Osteoblast (primary cell): Measurements from ENCODE around the gene ATP9A. TPM values are rescaled to one million over a fixed set of nuclear protein-coding genes. Genes with fewer than 3 reads are reported as not detected.

Experiments
- DNase-seq: peaks from one replicate; pipeline ENCODE4 v3.0.0; 2011; ENCODE audit warnings: low spot score, mixed read lengths; ENCODE audit not compliant: insufficient read length; ENCODE audit errors: missing footprints
- H2AFZ ChIP-seq: 2 replicates; pipeline ENCODE4 v1.6.0; 2011; ENCODE audit warnings: mild to moderate bottlenecking, low read length
- H3K27ac ChIP-seq: 2 replicates; pipeline ENCODE4 v1.5.1; 2011; ENCODE audit warnings: mild to moderate bottlenecking, low read depth, low read length, moderate library complexity
- H3K27me3 ChIP-seq: 2 replicates; pipeline ENCODE4 v1.6.0; 2012; ENCODE audit warnings: mild to moderate bottlenecking, control low read depth, inconsistent platforms, low read length, moderate library complexity; ENCODE audit not compliant: insufficient read depth
- H3K36me3 ChIP-seq: 2 replicates; pipeline ENCODE4 v1.5.1; 2011; ENCODE audit warnings: mild to moderate bottlenecking, low read length, control low read depth, moderate library complexity; ENCODE audit not compliant: insufficient read depth
- H3K4me1 ChIP-seq: 2 replicates; pipeline ENCODE4 v1.5.1; 2011; ENCODE audit warnings: mild to moderate bottlenecking, low read length, control low read depth, moderate library complexity; ENCODE audit not compliant: insufficient read depth
- H3K4me2 ChIP-seq: 2 replicates; pipeline ENCODE4 v1.6.0; 2011; ENCODE audit warnings: mild to moderate bottlenecking, low read length; ENCODE audit not compliant: insufficient read depth
- H3K4me3 ChIP-seq: fragments of 200-600 bp; sonication (generic); 3 replicates; pipeline ENCODE4 v1.5.1; 2012; ENCODE audit warnings: mild to moderate bottlenecking, low read length, inconsistent platforms; ENCODE audit not compliant: insufficient read depth
- H3K79me2 ChIP-seq: 2 replicates; pipeline ENCODE4 v1.6.0; 2012; ENCODE audit warnings: mild to moderate bottlenecking, low read length, control low read depth, inconsistent platforms; ENCODE audit not compliant: insufficient read depth
- H3K9me3 ChIP-seq: 2 replicates; pipeline ENCODE4 v1.5.1; 2011; ENCODE audit warnings: low read depth, low read length, control low read depth
- H4K20me1 ChIP-seq: 2 replicates; pipeline ENCODE4 v1.6.0; 2012; ENCODE audit warnings: mild to moderate bottlenecking, low read length, control low read depth; ENCODE audit not compliant: insufficient read depth
- total RNA-seq: library from RNA; depleted of rRNA; stranded (reverse); fragments of >200 nt; gene quantifications from 2 replicates; pipeline ENCODE4 v1.2.3, GENCODE V29; 2012
- TF ChIP-seq, protein P1 (sequence below): IDR thresholded peaks from 2 replicates; pipeline ENCODE4 v1.5.1; 2011; ENCODE audit warnings: mild to moderate bottlenecking, low read depth, low read length, moderate library complexity; ENCODE audit errors: extremely low read depth

ATP9A gene
- total RNA-seq, 1 donor: 48.9 TPM

GRCh38 chr20:51616060-51616459 lies 152.1 kb downstream of the ATP9A start:
- H3K36me3 ChIP-seq: peaks cover 5% of the 10 kb centered on the region
- H3K4me2 ChIP-seq: no peak overlapping the region
- H3K27me3 ChIP-seq: no peaks in the 10 kb centered on the region
- TF ChIP-seq, protein P1, sequence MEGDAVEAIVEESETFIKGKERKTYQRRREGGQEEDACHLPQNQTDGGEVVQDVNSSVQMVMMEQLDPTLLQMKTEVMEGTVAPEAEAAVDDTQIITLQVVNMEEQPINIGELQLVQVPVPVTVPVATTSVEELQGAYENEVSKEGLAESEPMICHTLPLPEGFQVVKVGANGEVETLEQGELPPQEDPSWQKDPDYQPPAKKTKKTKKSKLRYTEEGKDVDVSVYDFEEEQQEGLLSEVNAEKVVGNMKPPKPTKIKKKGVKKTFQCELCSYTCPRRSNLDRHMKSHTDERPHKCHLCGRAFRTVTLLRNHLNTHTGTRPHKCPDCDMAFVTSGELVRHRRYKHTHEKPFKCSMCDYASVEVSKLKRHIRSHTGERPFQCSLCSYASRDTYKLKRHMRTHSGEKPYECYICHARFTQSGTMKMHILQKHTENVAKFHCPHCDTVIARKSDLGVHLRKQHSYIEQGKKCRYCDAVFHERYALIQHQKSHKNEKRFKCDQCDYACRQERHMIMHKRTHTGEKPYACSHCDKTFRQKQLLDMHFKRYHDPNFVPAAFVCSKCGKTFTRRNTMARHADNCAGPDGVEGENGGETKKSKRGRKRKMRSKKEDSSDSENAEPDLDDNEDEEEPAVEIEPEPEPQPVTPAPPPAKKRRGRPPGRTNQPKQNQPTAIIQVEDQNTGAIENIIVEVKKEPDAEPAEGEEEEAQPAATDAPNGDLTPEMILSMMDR: peak; percentile 18
- no peak overlapping the region for H2AFZ ChIP-seq
- H3K9me3 ChIP-seq: no peaks in the 10 kb centered on the region
- peaks cover 2% of the 10 kb centered on the region for H4K20me1 ChIP-seq
- no peak overlapping the region for H3K4me3 ChIP-seq
- H3K27ac ChIP-seq: no peak overlapping the region
- H3K4me1 ChIP-seq: no peaks in the 10 kb centered on the region
- H3K79me2 ChIP-seq: no peaks in the 10 kb centered on the region
- no peak for DNase-seq

DNA sequence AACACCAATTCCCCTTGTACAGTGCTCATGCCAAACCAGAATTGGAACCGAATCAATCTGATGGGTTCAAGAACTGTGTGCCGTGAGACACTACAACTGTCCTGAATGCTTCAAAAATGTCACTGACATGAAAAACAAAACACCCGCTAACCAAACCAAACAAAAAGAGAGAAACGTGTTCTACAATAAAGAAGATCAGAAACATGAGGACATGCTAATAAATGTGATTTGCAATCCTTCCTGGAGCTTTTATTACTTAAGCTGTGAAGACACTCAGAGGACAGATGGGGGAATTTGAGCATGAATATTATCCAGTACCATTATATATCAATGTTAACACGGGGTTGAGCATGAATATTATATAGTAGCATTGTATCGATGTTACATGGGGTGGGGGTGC lies 153.5 kb downstream of the ATP9A start:
- no peaks in the 10 kb centered on the region for H3K27me3 ChIP-seq
- no peak overlapping the region for H3K27ac ChIP-seq
- no peak overlapping the region for H3K4me3 ChIP-seq
- H3K9me3 ChIP-seq: no peaks in the 10 kb centered on the region
- peaks cover 7% of the 10 kb centered on the region for H4K20me1 ChIP-seq
- H3K36me3 ChIP-seq: peaks cover 5% of the 10 kb centered on the region
- H3K4me2 ChIP-seq: no peak overlapping the region
- DNase-seq: no peak
- H2AFZ ChIP-seq: no peak overlapping the region
- TF ChIP-seq, protein P1: no peak
- H3K79me2 ChIP-seq: no peaks in the 10 kb centered on the region
- no peaks in the 10 kb centered on the region for H3K4me1 ChIP-seq

DNA sequence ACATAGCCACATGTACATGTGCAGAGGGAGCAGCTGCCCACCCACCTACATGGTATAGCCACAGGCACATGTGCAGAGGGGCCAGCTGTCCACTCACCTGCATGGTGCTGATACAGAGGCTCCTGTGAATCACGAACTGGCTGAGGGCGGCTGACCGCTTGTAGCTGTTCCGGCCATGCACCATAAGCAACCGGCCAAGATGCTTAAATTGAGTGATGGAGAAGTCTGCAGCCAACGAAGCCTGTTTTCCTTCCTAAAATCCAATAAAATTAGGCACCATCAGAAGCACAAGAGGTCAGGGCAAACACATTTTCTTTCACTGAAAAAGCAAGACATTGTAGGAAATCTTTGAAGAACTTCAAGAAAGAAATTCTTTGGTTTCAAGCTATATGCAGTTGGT lies 154.6 kb downstream of the ATP9A start:
- no peak overlapping the region for H3K4me3 ChIP-seq
- no peak for DNase-seq
- H4K20me1 ChIP-seq: peaks cover 7% of the 10 kb centered on the region
- no peaks in the 10 kb centered on the region for H3K4me1 ChIP-seq
- H3K79me2 ChIP-seq: no peaks in the 10 kb centered on the region
- H3K27ac ChIP-seq: no peak overlapping the region
- peaks cover 5% of the 10 kb centered on the region for H3K36me3 ChIP-seq
- TF ChIP-seq, protein P1: no peak
- H2AFZ ChIP-seq: no peak overlapping the region
- H3K9me3 ChIP-seq: no peaks in the 10 kb centered on the region
- no peaks in the 10 kb centered on the region for H3K27me3 ChIP-seq
- H3K4me2 ChIP-seq: no peak overlapping the region

- Histone ChIP-seq H3K9me3 (no peaks in the 10 kb centered on the region), H3K4me3 (no peak overlapping the region), H3K27ac (no peak overlapping the region), H3K36me3 (peaks cover 5% of the 10 kb centered on the region), H3K4me2 (no peak overlapping the region), H4K20me1 (peaks cover 7% of the 10 kb centered on the region), H2AFZ (no peak overlapping the region), H3K79me2 (no peaks in the 10 kb centered on the region), H3K27me3 (no peaks in the 10 kb centered on the region), H3K4me1 (no peaks in the 10 kb centered on the region)
- TF ChIP-seq, protein P1: no peak
- DNase-seq: no peak
Observed at GRCh38 chr20:51612896-51613295, 155.3 kb downstream of the ATP9A start.
